HG03442 (cell line): ENCODE data around the gene MYO3B.
A peak's percentile ranks its signal among the peaks of the same experiment; 100 is the strongest.
"Not testable (repeated sequence)": the region's sequence is repeated elsewhere in the genome, so short reads cannot be mapped to it uniquely, and the experiment has no call there.

ENCODE experiments used
- ATAC-seq: cut with Tn5 transposase; IDR thresholded peaks from one replicate; pipeline ENCODE4 v1.9.1; 2021; ENCODE audit warnings: mild to moderate bottlenecking, moderate library complexity; ENCODE audit not compliant: unreplicated experiment

Gene MYO3B

GRCh38 chr2:170206805-170207407 lies 29.0 kb downstream of the MYO3B start:
- ATAC-seq: no peak

DNA sequence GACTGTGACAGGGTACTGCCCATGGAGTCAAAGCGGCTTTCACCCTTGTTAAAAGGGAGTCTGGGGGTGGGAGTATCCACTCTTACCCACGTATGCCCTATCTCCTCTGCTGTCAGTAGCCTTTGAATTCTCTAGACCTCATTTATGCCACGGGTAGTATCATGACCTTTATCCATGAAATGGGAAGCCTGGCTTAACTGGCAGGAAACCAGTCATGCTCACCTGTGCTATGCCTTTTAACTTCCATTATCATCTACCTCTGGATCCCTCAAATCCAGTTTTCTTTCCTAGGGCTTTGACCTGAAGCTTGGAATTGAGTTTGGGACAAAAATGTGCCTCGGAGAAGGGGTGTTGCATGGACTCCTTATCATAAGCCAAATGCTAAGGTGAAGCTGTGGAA lies 30.0 kb downstream of the MYO3B start:
- ATAC-seq: no peak

- no peak for ATAC-seq
Observed at GRCh38 chr2:170208967-170209366, 31.0 kb downstream of the MYO3B start.

DNA sequence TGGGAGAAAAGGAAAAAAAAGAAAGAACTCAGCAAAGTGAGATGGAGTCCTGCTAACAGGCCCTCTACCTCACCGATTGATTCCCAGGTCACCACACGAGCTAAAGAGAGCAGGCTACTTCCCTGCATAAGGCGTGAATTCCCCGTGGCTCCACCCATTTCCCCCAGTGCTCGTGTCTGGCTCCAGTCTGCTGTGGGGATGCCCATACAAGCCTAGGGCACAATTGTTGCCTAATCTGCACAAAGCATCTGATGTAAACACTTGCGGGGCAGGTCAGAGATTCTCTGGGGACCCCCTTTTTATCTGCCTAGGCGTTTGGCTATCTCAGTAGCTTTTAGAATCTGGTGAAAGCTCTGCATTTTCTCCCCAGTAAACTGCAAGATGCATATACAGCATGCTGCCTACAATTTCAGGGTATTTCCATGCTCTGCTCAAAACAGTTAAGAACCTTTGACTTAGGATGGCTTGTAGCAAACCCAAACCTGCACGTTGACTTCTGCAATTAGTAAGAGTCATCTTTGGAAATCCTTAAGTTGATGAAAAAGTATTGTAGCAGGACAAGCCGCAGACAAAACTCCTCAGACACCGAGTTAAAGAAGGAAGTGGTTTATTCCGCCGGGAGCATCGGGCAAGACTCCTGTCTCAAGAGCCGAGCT lies 34.8 kb downstream of the MYO3B start:
- no peak for ATAC-seq

DNA sequence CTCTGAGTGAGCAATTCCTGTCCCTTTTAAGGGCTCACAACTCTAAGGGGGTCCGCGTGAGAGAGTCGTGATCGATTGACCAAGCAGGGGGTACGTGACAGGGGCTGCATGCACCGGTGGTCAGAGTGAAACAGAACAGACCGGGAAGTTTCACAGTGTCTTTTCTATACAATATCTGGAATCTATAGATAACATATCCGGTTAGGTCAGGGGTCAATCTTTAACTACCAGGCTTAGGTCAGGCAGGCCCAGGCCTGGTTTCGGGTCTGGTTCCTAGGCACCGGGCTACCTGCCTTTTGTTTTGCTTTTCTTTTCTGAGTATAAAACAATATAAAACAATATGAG lies 35.3 kb downstream of the MYO3B start:
- not testable (repeated sequence) for ATAC-seq

DNA sequence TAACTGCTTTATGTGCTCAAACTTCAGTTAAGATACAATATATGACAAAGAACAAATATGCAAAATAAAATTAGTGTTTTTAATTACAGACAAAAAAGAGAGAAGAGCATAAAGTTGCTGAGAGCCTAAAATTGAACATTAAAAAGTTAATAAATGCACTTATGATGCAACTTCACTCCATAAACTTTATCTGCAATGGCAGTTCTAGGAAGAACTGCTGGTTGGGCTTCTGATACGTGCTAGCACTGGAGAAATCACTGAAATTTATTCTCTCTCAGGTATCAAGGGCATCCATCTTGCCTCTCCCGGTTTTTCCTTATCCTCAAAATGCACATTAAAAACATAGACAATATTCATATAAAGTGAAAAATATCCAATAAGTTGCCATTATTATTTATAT lies 35.7 kb downstream of the MYO3B start:
- no peak for ATAC-seq

- peak; percentile 56 for ATAC-seq
Observed at GRCh38 chr2:170214309-170214948, 36.5 kb downstream of the MYO3B start.

GRCh38 chr2:170215021-170215420 lies 37.1 kb downstream of the MYO3B start:
- ATAC-seq: no peak

- no peak for ATAC-seq
Observed at GRCh38 chr2:170216428-170216827, 38.5 kb downstream of the MYO3B start.

DNA sequence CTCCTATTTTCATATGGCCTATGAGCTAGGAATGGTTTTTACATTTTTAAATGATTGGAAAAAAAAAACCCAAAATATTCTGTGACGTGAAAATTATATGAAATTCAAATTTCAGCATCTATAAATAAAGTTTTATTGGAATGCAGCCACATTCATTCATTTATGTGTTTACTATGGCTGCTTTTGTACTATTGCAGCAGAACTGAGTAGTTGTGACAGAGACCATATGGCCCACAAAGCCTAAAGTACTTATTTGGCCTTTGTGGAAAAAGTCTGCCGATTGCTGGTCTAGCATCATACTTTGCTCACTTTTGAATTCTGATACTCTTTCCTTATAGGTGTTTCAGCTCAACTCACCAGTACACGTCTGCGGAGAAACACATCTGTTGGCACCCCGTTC lies 39.0 kb downstream of the MYO3B start:
- ATAC-seq: no peak

GRCh38 chr2:170217778-170218251 lies 39.9 kb downstream of the MYO3B start:
- no peak for ATAC-seq

DNA sequence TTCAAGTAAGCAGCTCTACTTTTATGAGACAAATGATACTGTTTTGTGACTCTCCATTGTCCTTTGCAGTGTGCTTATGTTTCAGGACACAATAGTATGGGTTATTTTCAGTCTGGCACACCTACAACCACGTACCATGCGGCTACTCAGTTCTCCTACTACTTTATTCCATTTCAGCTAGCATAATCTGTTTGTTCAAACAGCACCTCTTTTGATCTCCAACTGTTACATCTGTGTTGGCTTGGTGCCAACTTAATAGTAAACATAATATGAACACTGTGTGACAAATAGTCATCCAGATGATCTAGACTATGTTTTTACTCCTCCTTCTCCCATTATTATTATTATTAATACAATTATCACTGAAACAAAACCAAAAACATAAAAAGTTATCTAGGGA lies 40.5 kb downstream of the MYO3B start:
- no peak for ATAC-seq

DNA sequence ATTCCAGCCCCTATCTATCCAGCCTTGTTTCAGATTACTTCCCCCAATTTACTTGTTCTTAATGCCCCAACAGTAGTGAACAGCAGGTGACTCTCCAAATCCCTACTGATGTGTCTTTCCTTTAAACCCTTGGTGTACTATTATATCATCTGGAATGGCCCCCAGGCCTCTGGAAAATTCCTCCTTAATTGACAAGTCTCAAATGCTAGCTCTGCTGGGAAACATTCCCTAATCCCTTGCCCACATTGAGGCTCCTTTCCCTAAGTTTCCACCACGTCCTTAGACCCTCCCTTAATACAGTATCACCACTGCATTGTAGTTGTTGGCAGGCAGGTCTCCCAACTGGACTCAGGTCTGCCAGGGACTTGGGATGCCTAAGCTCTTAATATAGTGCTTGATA lies 41.0 kb downstream of the MYO3B start:
- ATAC-seq: no peak

DNA sequence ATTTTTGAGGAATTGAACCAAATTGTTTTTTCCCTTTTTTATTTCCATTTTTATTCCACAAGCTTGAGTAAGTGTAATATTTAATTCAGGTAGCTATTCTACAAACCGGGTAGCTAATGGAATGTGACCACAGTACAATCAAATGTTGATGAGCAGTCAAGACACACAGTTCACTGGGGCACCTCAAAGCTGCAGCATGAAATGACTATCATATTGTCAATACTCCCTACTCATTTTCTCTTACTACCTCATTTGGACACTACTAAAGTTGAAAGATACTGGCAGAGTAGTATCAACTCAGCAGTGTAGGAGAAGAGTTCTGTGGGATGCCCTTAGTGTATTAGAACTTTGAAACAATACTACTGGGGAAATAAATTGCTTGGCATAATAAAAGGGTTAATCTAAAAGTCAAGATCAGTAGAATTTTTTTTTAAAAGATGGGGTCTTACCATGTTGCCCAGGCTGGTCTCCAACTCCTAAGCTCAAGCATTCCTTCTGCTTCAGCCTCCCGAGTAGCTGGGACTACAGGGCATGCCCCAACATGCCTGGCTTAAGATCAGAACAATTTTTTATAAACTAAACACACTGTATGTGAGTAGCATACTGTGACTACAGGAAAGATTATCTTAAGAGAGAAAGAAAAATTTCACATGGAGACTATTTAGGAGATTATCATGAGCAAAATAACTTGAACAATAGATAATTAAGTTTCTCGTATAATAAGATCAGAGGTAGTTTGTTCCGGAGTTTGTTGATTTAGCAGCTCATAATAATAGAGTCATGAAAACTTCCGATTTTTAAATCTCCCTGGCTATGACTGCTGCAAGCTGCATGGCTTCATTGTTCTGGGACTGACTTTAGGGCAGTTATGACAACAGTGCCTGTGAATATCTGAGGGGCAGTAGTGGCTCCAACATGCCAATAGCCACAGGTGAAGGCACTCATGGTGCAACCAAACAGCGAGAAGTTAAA lies 43.7 kb downstream of the MYO3B start:
- ATAC-seq: no peak

DNA sequence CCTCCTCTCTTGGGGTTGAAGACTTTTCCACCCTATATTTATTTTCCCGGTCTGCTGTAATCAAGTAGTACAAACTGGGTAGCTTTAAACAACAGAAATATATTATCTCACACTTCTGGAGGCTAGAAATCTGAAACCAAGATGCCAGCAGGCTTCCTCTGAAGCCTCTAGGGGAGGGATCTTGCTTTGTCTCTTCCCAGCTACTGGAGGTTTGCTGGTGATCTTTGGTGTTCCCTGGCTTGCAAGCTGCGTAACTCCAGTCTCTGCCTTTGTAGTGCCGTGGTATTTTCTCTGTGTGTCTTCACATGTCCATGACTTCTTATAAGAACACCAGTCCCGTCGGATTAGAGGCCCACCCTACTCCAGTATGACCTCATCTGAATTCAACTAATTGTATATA lies 44.4 kb downstream of the MYO3B start:
- ATAC-seq: no peak

GRCh38 chr2:170222842-170223241 lies 44.9 kb downstream of the MYO3B start:
- no peak for ATAC-seq

DNA sequence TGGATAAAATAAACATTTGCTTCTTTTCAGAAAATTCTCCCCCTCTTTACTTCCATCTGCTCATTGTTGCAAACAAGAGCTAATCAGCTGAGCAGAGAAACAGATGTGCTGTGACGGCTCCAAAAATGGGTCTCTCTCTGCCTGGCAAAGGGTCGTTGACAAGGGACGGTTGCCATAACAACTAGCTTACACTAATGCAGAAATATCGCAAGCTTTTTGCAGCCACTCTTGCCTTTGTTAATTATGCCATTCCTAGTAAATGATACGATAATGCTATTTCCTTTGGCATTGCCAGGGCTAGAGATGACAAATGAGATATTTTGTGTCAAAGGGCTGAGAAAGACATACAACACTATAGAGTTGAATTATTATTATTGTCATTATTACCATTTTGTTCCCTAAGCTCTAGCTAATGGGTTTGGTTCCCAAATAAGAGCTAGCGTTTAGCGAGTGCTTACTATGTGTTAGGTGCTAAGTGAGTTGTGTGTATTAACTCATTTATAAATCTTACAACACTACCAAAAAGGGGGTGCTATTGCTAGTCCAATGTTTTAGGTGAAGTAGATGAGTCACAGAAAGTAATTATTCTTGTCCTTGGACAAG lies 46.8 kb downstream of the MYO3B start:
- no peak for ATAC-seq

GRCh38 chr2:170226216-170226615 lies 48.3 kb downstream of the MYO3B start:
- no peak for ATAC-seq

DNA sequence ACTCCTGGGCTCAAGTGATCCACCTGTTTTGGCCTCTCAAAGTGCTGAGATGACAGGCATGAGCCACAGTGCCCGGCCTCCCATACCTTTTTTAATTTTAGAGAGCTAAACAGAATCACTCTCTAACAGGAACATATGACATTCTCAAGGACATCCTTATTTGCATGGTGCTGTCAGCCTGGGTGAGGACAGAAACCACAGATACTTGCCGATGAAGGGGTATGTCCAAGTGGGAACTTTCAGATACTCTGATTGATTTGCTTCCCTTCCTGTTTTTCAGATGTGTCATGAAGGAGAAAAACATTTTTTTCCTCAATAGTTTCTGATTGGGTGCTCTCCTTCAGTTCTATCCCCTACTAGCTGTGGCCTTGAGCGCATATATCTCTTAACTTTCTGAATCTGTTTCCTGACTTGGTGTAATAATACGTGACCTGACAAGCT lies 49.6 kb downstream of the MYO3B start:
- peak; percentile 66 for ATAC-seq

GRCh38 chr2:170227951-170228350 lies 50.0 kb downstream of the MYO3B start:
- no peak for ATAC-seq

GRCh38 chr2:170228429-170228828 lies 50.5 kb downstream of the MYO3B start:
- no peak for ATAC-seq
